HepG2 (cell line): Measurements from ENCODE around the gene TMEM269.

Experiments
- AFF4 ChIP-seq: sonication (generic); formaldehyde crosslinking; IDR thresholded peaks from 2 replicates; pipeline ENCODE4 v1.4.0; 2020; ENCODE audit warnings: missing genetic modification reagents
- BRCA1 ChIP-seq: sonication (generic); formaldehyde crosslinking; IDR thresholded peaks from 2 replicates; pipeline ENCODE4 v1.4.0; 2020; ENCODE audit warnings: missing genetic modification reagents
- CTCF ChIP-seq: sonication (generic); formaldehyde crosslinking; IDR thresholded peaks from 2 replicates; pipeline ENCODE4 v1.5.0; 2020; ENCODE audit warnings: mild to moderate bottlenecking, missing genetic modification reagents, moderate library complexity
- HOXD1 ChIP-seq: sonication (generic); formaldehyde crosslinking; IDR thresholded peaks from 2 replicates; pipeline ENCODE4 v1.5.0; 2020; ENCODE audit warnings: missing genetic modification reagents
- MIER3 ChIP-seq: IDR thresholded peaks from 2 replicates; pipeline ENCODE4 v1.6.1; 2016; ENCODE audit warnings: missing compliant biosample characterization, borderline replicate concordance
- POLR2A ChIP-seq, 2 experiments: IDR thresholded peaks; 2 replicates each; pipeline ENCODE4 v1.6.1; 2011; ENCODE audit warnings: low read depth in 2 of 2, low read length in 2 of 2, mild to moderate bottlenecking in 1 of 2, moderate library complexity in 1 of 2; ENCODE audit not compliant: insufficient read depth in 1 of 2
- POLR2AphosphoS5 ChIP-seq: IDR thresholded peaks from 2 replicates; pipeline ENCODE4 v1.6.1; 2012; ENCODE audit warnings: low read depth, low read length
- ZSCAN20 ChIP-seq: sonication (generic); formaldehyde crosslinking; IDR thresholded peaks from 2 replicates; pipeline ENCODE4 v1.4.0; 2020; ENCODE audit warnings: missing genetic modification reagents, mild to moderate bottlenecking, borderline replicate concordance

GRCh38 chr1:42753070-42753469 is 31.7 kb upstream of the TMEM269 start:
- no peak for TF ChIP-seq AFF4 (CRISPR knock-in tag)
- TF ChIP-seq ZSCAN20 (CRISPR knock-in tag), result no peak
- no peak for TF ChIP-seq CTCF (CRISPR knock-in tag)
- TF ChIP-seq POLR2A (IDR thresholded peaks at IDR 0.05; ENCODE audit: insufficient read depth in 1 of 2, low read depth in 2 of 2, low read length in 2 of 2), result no peak
- no peak for TF ChIP-seq BRCA1
- TF ChIP-seq HOXD1 (CRISPR knock-in tag), result no peak
- no peak for TF ChIP-seq POLR2AphosphoS5
- no peak for TF ChIP-seq MIER3
